Brain pericyte (primary cell): Measurements from ENCODE around the gene DCAF8L1.
"Not testable (repeated sequence)": the region's sequence is repeated elsewhere in the genome, so short reads cannot be mapped to it uniquely, and the experiment has no call there.

Experiments used
- DNase-seq: peaks from one replicate; pipeline ENCODE4 v3.0.0-alpha.2; 2012; ENCODE audit warnings: low read depth, low spot score

Gene DCAF8L1

DNA sequence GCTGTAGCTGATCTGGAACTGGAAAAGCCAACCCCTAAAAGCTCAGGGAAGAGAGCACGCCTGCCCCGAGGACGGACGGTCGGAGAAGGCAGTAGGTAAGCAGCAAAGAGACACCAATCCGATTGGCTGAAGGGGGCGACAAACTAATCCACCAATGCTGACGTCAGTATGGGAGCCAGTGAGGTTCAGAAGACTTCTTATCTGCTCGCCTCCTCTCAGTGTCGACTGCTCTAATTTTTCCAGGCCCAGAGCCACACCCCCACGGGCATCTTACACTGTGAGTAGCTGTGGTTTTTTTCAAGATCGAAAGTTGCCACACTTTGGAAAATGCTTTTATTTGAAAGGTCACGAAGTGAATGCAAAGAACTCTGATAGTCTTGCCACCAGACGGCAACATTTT lies at the start of gene DCAF8L1:
Gene DCAF8L1, minus strand, starts transcription at position 101 of the 400 bp plus-strand sequence. CDS start 115 bp downstream, outside the sequence.
- DNase-seq, result no peak

DNA sequence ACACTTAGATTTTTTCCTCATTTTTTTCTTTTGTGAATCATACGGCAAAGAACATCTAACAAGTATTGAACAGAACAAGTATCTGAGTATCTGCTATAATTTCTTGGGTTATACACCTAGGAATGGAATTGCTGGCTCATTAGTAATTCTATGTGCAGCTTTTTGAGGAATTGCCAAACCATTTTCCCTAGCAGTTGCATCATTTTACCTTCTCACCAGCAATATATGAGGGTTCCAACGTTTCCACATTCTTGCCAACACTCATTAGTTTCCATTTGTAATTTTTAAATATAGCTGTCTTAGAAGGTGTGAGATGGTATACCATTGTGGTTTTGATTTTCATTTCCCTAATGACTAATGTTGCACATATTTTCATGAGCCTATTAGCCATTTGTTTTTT lies 41.1 kb upstream of the DCAF8L1 start:
- DNase-seq, result no peak

DNA sequence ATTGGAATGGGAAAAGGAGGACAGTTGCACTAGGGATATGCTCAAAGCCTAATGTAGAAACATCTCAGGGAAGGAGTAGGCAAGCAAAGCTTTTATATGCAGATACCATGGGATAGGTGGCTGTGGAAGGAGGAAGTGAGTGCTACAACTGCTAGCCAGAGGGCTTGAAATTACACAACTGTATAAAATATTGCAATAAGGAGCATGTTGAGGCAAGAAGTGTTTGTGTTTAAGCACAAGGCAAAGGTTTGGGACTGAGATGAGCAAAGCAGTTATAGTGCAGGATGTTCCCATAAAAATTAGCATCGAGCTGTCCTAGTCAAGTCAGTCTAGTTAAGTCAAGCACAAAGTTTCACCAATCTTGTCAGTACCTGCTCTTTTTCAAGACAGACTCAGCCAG lies 35.6 kb upstream of the DCAF8L1 start:
- DNase-seq, result no peak

DNA sequence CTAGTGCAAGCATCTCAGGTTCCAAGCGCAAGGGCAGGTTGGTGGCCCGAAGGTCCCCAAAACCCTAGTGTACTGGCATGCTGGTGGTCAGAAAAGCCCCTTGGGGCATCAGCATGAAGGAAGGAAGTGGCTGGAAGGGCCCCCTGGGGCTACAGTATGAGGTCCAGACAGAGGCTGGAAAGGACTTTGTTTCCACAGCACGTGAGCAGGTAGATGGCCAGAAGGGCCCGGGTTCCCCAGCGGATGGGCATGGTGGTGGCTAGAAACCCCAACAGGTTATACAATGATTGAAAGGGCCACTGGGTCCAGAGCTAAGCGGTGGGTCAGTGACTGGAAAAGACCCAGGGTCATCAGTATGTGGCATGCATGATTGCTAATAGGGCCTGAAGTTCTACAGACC lies 34.7 kb upstream of the DCAF8L1 start:
- no peak for DNase-seq

DNA sequence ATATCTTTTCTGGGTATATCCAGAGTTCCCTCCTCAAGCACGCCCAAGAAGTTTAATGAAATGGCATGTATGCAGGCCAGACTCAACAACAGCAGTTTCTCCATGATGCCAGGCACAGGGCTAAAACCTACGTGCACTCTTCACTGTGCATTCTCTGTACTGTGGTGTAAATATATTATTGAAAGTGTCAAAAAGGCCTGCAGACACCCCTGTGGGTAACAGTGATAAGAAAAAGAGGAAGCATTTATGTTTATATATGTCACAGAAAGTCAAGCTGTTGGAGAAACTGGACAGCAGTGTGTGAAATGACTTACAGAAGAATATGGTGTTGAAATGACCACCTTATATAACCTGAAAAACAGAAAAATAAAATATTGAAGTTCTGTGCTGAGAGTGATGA lies 29.6 kb upstream of the DCAF8L1 start:
- no peak for DNase-seq

DNA sequence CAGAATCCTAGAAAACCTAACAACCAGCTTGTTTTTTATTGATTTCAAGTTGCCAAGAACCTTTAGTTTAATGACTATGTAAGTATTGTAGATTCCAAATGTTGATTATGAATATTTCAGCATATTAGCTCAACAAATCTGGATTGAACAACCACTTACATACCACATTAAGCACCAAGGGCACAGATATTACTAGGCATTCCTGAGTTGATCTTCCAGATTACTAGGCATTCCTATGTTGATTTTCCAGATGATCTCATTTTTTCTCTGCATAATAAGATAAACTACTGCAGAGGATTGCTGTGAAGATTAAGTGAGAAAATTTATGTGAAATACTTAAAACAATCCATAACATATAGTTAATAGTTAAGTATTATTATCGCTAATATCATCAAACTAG lies 17.4 kb upstream of the DCAF8L1 start:
- DNase-seq, result no peak

DNA sequence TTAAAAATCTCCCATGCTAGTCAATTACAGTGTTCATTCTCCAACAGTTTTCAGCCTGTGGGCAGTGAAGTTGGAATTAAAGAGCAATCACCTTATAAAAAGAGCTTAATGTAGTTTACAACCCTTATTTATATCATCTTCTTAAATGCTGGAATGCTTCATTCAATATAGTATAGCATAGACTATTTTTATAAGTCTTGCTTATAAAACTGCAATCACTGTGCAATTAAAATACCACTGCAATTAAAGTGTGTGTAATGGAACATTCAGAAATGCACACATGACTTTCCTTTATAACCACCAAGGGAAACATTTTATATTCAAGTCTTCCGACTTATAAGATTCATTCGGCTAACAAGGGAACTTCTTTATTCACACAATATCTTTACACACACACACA lies 16.4 kb upstream of the DCAF8L1 start:
- no peak for DNase-seq

DNA sequence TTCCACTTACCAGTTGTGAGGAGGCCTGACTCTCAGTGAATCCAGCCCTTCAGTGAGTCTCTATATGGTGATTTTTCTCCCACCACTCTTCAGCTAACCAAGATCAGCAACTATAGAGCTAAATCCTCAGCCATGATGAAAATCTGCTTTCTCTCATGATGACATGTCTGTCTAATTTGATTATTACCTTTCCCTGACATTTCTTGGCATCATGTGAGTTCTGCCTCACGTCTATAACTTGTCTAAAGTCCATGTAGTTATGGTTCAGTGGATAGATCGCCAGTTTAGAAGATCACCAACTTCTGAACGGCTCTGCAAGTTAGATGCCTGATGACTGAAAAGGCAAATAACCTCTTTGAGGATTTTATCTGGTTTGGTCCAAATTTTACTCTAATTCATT lies 14.9 kb upstream of the DCAF8L1 start:
- DNase-seq, result no peak

DNA sequence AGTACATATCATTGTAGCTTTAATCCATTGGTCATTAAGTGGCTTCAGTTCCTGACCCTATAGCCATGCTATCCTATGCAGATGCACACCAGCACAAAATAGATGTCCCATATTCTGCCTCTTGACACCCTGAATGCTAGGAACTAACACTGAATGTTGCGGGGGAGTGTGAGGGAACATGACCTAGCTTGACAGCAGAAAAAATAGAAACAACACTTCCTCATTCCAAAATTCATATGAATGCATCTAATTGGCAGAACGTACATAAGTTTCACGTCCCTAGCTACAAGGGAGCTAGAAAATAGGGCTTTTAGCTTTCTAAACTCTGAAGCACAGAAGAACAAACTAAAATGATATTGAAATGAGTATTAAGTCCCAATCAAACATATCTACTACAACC lies 14.4 kb upstream of the DCAF8L1 start:
- DNase-seq, result no peak

DNA sequence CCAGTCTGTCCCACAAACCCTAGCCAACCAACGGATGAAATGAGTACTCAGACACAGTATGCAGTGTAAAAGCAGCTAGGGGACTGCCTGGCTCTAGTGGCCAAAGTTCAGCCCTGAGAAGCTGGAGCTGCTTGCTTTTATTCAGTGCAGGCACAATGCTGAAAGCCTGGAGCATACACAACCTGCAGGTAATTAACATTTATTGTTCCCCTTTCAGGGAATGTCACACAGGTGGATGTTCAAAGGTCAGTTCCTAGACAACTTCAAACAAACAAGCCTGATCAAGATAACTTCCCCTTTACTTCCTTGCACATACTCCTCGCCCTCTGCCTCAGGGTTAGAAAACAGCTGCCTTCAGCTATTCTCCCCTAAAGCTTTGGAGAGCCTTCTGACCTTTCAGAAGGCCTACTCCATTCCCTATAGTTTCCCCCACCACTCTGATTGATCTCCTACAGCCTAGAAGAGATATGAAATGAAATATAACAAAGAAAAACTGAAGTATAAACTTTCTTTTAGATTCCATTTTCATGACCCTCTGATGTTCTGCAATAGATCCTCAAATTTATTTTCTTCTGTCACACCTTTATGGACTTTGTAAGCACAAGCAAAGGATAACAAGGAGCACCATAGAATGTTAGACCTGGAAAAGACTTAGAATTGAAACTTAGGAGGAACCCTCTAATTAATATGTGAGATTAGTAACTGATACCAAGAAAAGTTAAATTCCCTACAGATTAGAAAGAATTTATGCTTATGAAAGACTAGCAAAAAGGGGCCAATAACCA lies 6.8 kb upstream of the DCAF8L1 start:
- no peak for DNase-seq

DNA sequence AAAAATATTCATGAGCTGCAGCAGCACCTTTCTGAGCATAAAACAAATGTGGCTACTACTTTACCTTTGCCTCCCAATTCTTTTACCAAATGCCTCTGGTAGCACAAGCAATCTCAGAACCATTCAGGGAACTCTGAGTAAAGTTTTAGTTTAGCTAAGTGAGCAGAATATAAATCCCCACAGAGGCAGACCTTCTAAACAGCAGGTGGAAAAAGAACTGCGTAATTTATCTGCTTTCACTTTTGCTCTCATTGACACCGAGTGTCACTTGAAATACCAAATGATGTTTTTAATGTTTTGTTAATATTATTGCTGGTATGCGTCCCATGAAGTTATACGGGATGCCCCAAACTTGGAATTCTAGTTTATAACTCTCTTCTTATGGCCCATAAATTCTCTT lies 4.3 kb downstream of the DCAF8L1 start:
- DNase-seq, result not testable (repeated sequence)

DNA sequence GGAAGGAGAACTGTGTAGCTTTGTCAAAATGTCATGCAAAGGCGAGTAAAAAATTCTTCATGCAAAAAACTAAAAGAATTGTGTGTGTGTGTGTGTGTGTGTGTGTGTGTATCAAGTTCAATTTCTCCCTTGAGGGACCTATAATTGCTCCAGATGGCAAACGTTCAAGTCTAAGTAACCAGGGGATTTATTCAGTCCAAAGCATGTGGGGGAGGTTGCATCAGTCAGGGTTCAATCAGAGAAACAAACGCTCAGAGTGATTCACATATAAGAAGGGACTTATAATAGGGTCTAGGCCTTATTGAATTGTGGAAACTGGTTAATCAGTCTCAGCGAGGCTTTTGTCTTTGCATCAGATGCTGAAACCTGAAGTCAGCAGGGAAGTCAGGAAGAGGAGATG lies 5.0 kb downstream of the DCAF8L1 start:
- no peak for DNase-seq

DNA sequence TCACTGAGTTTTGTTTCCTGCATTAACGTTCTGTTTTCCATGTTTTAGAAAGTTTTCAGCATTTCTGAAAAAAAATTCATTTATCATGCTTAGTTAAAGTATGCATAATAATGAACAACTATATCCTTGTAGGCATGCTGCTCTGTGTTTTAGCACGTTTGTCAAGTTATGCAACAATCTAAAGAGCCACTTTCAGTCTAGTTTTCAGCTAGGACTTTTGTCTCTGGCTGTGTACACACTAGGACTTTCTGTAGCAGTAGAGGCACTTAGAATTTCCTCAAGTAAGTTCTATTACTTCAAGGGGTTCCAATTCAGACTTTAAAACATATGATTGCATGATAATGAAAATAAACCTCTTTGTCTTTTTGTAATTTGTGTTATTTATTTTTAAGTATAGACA lies 12.4 kb downstream of the DCAF8L1 start:
- DNase-seq, result no peak

DNA sequence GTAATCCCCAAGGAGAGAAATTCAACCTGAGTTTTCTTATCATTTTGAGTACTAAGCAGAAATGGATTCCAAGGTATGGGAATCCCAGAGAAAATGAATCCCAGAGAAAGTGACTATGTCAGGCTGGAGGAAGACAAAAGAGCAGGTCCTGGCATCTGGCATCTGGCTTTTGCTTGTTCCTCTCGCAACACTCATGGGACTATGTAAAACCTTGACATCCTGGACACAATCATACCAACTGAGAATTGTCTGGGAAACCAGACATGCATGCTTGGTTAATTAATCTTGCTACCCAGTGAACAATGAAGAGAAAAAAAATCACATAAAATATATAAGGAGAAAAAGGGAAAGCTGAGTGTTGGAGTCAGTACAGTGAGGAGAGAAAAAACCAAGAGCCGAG lies 12.9 kb downstream of the DCAF8L1 start:
- DNase-seq, result no peak

DNA sequence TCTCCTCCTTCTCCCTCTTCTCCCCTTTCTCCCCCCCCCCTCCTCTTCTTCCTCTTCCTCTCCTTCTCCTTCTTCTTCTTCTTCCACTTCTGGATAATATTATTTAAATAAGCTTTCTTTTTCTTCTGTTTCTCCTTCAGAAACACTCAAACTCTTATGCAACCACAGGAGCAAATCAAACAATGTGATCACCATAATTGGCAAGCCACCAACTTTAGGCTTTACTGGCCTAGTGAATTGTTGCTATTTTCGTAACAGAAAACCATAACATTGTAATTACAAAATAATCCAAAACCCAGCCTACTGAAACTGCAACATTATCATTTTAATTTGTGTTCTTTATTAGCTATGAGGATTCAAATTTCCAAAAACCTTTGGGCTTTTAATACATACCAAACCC lies 14.3 kb downstream of the DCAF8L1 start:
- DNase-seq, result no peak

DNA sequence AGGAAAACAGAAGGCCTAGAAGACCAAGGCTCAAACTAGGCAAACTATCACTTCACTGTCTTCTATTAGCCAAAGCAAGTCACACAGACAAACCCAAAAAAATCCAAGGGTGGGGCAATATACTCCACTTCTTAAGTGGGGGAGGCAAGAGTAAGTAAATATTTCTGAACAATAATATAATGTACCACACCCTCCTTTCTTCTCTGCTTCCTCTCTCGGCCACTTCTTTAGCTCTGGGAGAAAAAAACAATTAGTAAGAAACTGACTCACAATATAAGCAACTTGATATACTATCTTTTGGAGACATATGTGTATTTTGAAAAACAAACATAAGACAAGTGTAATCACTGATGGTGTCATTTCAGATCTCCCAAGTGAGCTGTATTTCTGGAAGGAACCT lies 14.8 kb downstream of the DCAF8L1 start:
- no peak for DNase-seq

DNA sequence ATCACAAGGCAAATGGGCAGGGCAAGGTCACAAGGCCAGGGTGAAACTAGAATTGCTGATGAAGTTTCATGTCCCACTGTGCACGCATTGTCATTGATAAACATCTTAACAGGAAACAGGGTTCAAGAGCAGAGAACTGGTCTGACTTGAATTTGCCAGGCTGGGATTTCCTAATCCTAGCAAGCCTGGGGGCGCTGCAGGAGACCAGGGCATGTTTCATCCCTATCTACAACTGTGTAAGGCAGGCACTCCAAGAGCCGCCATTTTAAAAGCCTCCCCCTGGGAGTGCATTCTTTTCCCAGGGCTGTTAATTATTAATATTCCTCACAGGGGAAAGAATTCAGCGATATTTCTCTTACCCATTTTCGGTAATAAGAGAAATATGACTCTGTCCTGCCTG lies 15.9 kb downstream of the DCAF8L1 start:
- DNase-seq, result not testable (repeated sequence)

DNA sequence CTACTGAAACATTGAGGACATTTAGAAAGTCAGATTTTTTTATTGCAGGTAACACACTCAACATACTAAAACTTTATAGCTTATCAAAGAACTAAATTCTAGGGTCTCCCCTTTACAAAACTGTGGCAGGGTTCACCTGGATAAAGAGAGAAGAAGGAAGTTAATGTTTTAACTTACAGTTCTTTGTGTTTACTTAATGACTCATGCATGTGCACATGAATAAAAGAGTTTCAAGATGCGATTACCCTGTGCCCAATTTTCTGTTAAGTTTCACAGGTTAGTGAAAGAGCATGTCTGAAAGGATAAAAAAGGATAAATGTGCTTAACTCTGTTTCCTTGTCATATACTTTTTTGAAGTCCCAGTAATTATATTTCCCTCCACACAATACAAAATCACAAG lies 16.8 kb downstream of the DCAF8L1 start:
- DNase-seq, result no peak

DNA sequence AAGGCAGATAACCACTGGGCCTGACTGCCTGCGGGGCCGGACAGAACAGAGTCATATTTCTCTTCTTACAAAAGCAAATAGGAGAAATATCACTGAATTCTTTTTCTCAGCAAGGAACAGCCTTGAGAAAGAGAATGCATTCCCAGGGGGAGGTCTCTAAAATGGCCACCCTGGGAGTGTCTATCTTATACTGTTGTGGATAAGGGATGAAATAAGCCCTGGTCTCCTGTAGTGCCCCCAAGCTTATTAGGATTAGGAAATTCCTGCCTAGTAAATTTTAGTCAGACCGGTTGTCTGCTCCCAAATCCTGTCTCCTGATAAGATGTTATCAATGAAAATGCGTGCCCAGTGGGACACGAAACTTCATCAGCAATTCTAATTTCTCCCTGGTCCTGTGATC lies 20.8 kb downstream of the DCAF8L1 start:
- DNase-seq, result not testable (repeated sequence)

DNA sequence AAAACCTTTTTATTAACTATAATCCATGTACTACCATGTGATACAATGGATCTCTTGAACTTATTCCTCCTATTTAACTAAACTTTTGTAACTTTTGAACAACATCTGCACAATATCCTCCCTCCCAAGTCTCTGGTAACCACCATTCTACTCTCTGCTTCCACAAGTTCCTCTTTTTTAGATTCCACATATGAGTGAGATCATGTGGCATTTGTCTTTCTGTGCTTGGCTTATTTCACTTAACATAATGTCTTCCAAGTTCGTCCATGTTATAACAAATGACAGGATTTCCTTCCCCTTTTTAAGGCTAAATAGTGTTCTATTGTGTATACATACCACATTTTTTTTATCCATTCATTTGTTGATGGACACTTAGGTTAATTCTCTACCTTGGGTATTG lies 28.1 kb downstream of the DCAF8L1 start:
- DNase-seq, result no peak

DNA sequence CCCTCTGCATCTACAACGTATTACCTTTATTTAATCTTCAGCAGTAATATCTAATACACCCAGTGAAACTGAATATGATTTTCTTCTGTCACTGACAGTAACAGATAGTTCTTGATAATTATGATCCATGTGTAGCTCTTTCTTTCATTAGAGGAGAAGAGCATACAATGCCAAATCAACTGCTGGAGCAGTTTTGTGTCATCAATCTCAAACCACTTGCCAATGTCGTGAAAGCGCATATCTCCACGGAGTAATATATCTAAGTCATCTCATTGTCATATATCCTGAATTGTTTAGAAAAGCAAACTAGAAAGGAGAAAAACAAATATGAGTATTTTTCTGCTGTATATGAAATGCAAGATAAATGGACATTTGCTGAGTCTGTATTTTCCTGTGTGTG lies 47.9 kb downstream of the DCAF8L1 start:
- no peak for DNase-seq
